Forelimb muscle (tissue), 1 donor: ENCODE measurements around the gene KIF1C. TPM values are rescaled to one million over a fixed set of nuclear protein-coding genes. Genes with fewer than 3 reads are reported as not detected.
A peak's percentile ranks its signal among the peaks of the same experiment; 100 is the strongest.
"Not testable (repeated sequence)": the region's sequence is repeated elsewhere in the genome, so short reads cannot be mapped to it uniquely, and the experiment has no call there.

Experiments
- DNase-seq: peaks from one replicate; pipeline ENCODE4 v3.0.0-alpha.2; 2013; ENCODE audit warnings: low read depth
- polyA plus RNA-seq: library from polyadenylated mRNA; unstranded; fragments of 120-200 nt; gene quantifications from one replicate; pipeline ENCODE4 v1.2.1, GENCODE V29; 2013; ENCODE audit not compliant: insufficient read length

KIF1C gene
- polyA plus RNA-seq, 1 donor: 120 TPM

DNA sequence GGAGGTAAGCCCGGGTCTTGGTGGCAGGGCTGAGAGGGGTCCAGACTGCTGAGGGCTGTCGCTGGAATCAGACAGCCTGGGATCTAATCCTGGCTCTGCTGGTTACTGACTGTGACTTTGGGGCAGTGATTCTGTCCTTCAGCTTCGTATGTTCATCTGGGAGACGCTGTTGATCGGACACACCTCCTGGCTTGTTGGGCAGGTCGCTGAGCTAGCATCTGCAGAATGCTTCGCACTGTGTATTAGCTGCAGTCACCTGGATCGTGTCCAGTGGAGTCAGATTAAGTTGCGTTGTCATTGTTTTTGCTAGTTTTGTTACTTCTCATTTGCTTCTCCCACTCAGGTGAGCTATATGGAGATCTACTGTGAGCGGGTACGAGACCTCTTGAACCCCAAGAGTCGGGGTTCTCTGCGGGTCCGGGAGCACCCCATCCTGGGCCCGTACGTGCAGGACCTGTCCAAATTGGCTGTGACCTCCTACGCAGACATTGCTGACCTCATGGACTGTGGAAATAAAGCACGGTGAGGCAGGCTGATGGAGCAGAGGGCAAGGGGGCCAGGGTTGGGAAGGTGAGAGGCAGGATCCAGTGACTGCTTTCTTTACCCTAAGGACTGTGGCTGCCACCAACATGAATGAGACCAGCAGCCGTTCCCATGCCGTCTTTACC is 4.5 kb downstream of the KIF1C start:
- no peak for DNase-seq

GRCh38 chr17:5003214-5003867 is 5.6 kb downstream of the KIF1C start:
- DNase-seq: no peak

- no peak for DNase-seq
Observed at GRCh38 chr17:5011928-5012327, 14.2 kb downstream of the KIF1C start.

- DNase-seq: no peak
Observed at GRCh38 chr17:5014357-5014756, 16.6 kb downstream of the KIF1C start.

DNA sequence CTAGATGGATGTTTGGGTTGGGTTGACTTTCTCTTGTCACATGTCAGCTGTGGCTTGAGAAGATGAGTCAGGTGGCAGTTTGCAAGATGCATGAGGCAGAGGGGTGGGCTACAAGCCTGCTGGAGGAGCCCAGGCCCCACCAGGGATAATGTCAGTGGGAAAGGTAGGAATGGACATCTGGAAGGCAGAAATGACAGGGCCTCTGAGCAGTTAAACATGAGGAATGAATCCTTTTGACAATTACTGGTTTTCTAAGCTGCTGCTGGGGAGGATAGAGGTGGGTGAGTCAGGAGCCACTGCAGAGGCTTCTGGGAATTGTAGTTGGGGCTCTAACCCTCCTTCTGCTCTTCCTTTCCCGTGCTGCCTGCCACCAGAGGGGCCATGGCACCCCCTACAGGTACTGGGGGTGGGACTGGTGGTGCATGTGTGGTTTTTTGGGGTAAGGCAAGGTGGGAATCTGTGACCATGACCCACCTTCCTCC is 21.8 kb downstream of the KIF1C start:
- DNase-seq: no peak

- DNase-seq: no peak
Observed at GRCh38 chr17:5020502-5021023, 22.8 kb downstream of the KIF1C start.

GRCh38 chr17:5022171-5022711 is 24.5 kb downstream of the KIF1C start:
- DNase-seq: no peak

DNA sequence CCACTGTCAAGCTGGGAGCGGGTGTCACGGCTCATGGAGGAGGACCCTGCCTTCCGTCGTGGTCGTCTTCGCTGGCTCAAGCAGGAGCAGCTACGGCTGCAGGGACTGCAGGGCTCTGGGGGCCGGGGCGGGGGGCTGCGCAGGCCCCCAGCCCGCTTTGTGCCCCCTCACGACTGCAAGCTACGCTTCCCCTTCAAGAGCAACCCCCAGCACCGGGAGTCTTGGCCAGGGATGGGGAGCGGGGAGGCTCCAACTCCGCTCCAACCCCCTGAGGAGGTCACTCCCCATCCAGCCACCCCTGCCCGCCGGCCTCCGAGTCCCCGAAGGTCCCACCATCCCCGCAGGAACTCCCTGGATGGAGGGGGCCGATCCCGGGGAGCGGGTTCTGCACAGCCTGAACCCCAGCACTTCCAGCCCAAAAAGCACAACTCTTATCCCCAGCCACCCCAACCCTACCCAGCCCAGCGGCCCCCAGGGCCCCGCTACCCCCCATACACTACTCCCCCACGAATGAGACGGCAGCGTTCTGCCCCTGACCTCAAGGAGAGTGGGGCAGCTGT is 25.9 kb downstream of the KIF1C start:
- DNase-seq: no peak

- no peak for DNase-seq
Observed at GRCh38 chr17:5024604-5025003, 26.9 kb downstream of the KIF1C start.

DNA sequence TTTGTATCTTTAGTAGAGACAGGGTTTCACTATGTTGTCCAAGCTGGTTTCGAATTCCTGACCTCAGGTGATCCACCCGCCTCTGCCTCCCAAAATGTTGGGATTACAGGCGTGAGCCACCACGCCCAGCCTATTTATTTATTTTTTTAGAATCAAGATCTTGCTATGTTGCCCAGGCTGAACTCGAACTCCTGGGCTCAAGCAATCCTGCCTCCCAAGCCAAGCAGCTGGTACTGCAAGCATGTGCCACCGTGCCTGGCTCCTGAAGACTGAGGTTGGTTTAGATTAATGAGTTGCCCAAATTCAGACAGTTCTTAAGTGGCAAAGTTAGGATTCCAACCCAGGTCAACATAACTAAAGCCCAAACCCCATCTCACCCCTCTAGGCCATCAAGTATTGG is 29.5 kb downstream of the KIF1C start:
- no peak for DNase-seq

GRCh38 chr17:5027916-5028315 is 30.2 kb downstream of the KIF1C start:
- DNase-seq: no peak

- not testable (repeated sequence) for DNase-seq
Observed at GRCh38 chr17:5030168-5030567, 32.4 kb downstream of the KIF1C start.

DNA sequence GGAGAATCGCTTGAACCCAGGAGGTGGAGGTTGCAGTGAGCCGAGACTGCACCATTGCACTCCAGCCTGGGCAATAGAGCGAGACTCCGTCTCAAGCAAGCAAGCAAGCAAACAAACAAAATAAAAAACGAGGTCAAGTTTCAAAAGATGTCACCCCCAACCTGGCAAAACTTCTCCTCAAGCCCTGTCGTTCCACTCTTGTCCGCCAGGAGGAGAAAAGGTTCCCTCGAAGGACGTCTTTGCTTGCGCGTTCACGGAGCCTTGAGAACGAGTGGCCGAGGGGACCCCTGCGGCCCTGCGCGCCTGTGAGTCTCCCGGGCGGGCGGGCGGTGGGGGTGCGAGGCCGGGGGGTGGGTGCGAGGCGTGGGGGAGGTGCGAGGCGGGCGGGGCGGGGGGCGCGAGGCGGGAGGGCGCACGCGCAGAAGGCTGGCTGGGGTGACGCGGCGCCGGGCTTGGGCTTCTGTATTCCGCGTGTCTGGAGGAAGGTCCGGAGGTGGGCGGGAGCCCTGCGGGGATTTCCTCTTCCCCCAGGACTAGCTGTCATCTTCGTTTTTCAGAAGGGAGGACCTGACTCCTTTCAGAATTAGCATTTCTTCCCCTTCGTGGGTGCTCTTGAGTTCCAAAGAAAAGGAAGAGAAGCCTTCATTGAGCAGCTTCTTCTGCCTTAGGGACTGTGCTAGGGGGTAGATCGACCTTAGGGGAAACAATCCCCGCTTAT is 33.8 kb downstream of the KIF1C start:
- DNase-seq: peak; percentile 59

DNA sequence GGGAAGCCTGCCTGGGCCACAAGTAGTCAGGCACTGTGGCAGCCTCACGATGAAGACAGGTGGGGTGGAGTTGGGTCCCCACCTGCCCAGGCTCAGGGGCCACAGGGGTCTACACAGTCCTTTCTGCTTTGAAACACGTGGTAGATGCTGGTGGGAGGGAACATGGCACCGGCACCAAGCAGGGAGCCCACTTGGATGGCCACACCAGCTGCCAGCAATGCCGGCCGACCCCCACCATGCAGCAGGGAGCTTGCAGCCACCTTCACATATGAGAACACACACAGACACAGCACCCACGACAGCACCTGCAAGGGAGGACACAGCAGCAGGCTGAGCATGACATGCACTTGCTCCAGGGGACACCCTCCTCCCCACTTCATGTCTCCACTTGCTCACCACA is 35.1 kb downstream of the KIF1C start:
- DNase-seq: no peak

DNA sequence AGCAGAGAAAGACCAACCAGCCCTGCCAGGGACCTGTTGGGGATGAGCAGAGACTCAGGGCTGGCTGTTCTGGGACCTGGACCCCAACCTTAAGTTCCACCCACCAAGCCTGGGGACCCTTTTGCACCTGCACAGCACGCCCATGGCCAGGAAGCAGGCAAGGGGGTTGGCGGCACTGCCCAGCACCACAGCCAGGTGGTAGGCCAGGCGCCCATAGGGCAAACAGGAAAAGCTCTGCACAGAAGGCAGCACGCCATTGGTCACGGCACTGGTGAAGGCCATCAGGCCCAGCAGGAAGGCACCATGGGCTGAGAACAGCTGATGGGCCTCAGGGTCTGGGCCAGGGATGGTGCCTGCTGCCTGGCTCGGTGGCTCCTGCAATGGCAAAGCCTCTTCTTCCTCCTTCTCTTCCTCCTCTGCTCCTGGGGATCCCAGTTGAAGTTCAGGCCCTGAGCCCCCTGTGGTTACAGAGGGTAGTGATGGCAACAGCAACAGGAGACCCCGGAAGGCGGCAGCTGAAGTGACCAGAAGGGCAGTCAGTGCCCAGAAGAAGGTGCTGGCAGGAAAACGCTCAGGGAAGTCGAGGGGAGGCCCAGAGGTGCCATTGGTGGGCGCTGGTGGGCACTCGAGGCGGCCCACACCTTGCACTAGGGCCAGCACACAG is 35.7 kb downstream of the KIF1C start:
- no peak for DNase-seq

- no peak for DNase-seq
Observed at GRCh38 chr17:5034063-5034462, 36.3 kb downstream of the KIF1C start.

DNA sequence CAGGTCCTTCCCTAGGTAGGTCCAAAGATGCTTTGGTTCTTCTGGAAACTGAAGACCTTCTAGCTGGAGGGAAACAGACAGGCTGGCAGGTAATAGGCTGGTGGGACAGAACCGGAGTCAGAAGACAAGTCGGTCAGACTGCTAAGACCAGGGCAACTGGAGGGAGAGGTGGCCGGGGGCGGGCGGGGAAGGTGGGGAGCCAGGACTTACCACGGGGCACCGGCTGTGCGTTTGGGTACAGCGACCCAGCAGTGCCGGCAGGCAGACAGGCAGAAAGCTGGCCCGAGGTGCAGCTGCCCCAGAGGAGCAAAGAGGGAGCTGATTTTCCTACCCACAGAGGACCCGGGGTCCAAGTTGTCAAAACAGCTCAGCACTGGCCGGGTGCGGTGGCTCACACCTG is 36.9 kb downstream of the KIF1C start:
- DNase-seq: no peak

DNA sequence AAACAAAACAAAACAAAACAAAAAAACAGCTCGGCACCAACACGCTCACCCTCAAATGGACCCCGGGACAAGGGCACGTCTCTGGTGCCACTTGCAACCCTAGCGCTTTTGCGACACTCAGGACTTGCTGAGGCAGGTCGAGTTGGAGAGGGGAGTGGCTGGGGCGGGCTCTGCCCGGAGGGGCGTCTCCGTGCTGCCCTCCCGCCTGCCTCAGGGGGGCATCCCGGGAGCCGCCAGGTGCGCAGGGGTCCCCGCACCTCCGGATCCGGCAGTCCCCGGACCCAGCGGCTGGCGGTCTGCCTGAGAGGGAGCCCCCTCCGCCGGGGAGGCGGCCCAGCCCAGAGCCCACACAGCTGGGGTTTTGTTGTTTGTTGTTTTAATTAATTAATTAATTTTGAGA is 37.6 kb downstream of the KIF1C start, which contains the start of gene SLC52A1:
Gene SLC52A1, minus strand, starts transcription at position 112 of the 400 bp plus-strand sequence. CDS start 820 bp downstream, outside the sequence.
- DNase-seq: no peak

DNA sequence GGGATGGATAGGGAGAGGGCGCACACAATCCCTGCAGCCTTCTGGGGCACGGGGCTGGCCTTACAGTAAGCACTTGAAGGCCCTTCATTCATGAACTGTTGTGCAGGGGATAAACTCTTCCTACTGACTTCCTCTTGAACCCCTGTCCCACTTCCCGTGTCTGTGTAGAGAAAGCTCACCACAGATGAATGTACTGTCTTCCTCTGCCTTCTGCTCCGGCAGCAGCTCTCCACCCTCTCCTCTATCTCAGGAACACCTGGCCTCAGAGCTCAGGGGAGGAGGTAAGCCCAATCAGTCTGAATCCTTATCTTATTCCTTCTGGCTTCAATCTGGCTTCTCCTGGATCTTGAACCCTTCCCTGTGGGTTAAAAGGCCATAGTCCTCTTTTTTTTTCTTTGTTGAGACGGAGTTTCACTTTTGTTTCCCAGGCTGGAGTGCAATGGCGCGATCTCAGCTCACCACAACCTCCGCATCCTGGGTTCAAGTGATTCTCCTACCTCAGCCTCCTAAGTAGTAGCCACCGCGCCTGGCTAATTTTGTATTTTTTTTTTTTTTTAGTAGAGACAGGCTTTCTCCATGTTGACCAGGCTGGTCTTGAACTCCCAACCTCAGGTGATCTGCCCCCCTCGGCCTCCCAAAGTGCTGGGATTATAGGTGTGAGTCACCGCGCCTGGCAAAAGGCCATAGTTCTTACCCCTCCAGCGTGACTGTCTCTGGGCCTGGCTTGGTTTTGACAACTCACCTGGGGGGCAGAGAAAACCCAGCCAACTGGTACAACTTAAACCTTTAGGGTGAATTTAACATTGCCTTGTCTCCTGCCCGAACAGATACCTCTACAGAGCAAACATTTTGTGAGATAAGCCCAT is 44.6 kb downstream of the KIF1C start:
- DNase-seq: no peak

- no peak for DNase-seq
Observed at GRCh38 chr17:5043524-5043923, 45.8 kb downstream of the KIF1C start.
